ENCODE measurements around the gene WDFY3.

DNA sequence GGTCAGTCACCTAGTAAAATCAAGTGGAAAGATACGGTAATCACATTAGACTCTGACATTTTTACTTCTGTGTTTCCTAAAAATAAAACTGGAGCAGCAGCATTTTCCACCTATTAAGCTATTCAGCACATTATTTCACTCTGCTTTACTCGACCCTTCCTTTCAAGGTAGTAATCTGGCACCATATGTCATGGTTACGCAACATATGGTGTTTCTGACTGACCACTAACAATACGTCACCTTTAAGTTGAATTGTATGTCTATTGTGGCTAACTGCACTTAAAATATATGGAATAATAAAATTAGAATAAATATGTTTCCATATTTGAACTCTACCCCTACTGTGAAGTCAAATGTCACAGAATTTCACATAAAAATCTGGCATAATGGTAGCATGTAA lies 214.8 kb downstream of the WDFY3 start:
- TF ChIP-seq CTCF (IDR thresholded peaks at IDR 0.05) = no peak
- TF ChIP-seq POLR2A (IDR thresholded peaks at IDR 0.05) = no peak

Data from testis (tissue), 2 donors.